ENCODE data around the gene ZNF682. TPM values are rescaled to one million over a fixed set of nuclear protein-coding genes. Genes with fewer than 3 reads are reported as not detected.
"Not testable (repeated sequence)": the region's sequence is repeated elsewhere in the genome, so short reads cannot be mapped to it uniquely, and the experiment has no call there.

The ZNF682 gene
- total RNA-seq, 1 donor = 2.2 TPM

DNA sequence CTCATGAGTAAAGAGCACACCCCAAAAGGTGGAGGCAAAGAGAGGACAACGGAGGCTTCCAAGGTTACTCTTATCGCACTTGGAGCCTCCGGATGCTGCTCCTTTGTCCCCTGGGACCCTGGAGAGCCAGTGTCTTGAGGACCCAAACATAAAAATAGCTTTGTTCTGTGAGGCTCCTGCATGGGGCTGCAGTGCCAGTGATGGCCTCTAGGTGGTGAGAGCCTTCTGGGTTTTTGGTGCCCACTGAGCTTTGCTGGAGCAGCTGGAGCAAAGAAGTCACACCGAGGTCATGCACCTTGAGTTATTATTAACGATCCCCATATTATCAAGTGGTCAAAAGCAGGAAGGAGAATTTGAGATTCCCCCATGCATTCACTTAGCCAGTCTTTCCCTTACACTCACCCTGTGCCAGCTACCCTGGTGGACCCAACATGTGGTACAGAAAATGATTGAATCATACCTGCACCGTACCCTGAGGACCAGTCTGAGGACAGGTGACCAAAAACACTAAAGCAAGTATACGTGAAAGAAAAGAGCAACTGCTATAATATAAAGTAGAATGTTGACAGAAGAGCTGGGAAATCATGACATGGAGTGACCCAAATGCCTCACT is 41.5 kb downstream of the ZNF682 start:
- no peak overlapping the region for H3K4me3 ChIP-seq (ENCODE audit: insufficient read depth, low read length)
- no peaks in the 10 kb centered on the region for H3K79me2 ChIP-seq (ENCODE audit: insufficient read depth, low read length)
- no peak overlapping the region for H2AFZ ChIP-seq (ENCODE audit: low read length)
- no peaks in the 10 kb centered on the region for H4K20me1 ChIP-seq (ENCODE audit: insufficient read depth, low read length)
- TF ChIP-seq, protein P1, sequence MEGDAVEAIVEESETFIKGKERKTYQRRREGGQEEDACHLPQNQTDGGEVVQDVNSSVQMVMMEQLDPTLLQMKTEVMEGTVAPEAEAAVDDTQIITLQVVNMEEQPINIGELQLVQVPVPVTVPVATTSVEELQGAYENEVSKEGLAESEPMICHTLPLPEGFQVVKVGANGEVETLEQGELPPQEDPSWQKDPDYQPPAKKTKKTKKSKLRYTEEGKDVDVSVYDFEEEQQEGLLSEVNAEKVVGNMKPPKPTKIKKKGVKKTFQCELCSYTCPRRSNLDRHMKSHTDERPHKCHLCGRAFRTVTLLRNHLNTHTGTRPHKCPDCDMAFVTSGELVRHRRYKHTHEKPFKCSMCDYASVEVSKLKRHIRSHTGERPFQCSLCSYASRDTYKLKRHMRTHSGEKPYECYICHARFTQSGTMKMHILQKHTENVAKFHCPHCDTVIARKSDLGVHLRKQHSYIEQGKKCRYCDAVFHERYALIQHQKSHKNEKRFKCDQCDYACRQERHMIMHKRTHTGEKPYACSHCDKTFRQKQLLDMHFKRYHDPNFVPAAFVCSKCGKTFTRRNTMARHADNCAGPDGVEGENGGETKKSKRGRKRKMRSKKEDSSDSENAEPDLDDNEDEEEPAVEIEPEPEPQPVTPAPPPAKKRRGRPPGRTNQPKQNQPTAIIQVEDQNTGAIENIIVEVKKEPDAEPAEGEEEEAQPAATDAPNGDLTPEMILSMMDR (IDR thresholded peaks at IDR 0.05; ENCODE audit: extremely low read depth, low read depth, low read length) = peak; percentile 33
- no peaks in the 10 kb centered on the region for H3K4me1 ChIP-seq (ENCODE audit: insufficient read depth, low read length)
- H3K36me3 ChIP-seq (ENCODE audit: insufficient read depth, low read length) = no peaks in the 10 kb centered on the region
- H3K4me2 ChIP-seq (ENCODE audit: insufficient read depth, low read length) = no peak overlapping the region
- H3K27ac ChIP-seq (ENCODE audit: low read depth, low read length) = no peak overlapping the region
- H3K27me3 ChIP-seq (ENCODE audit: insufficient read depth, low read length) = no peaks in the 10 kb centered on the region
- no peak for DNase-seq (ENCODE audit: insufficient read length, low spot score, missing footprints)
- peaks cover 7% of the 10 kb centered on the region for H3K9me3 ChIP-seq (ENCODE audit: low read depth, low read length)

DNA sequence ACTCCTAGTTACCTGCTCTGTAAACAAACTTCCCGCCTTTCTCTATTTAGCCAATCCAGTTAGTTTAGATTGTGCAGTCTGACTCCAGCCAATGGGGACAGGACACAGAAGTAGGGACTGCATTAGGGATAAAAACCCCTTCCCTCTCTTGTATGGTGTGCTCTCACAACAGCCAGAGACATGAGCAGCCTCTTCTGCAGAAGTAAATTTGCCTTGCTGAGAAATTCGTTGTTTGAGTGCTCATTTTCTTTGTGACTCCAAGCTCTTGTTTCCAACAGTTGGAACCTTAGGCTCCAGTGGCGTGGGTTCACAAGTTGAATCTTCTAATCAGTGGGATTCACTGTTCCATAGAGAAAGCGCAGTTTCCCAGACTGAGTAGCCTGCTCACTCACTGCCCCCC is 72.4 kb downstream of the ZNF682 start:
- no peak overlapping the region for H3K4me3 ChIP-seq (ENCODE audit: insufficient read depth, low read length)
- TF ChIP-seq, protein P1 (IDR thresholded peaks at IDR 0.05; ENCODE audit: extremely low read depth, low read depth, low read length) = no peak
- H3K4me2 ChIP-seq (ENCODE audit: insufficient read depth, low read length) = no peak overlapping the region

DNA sequence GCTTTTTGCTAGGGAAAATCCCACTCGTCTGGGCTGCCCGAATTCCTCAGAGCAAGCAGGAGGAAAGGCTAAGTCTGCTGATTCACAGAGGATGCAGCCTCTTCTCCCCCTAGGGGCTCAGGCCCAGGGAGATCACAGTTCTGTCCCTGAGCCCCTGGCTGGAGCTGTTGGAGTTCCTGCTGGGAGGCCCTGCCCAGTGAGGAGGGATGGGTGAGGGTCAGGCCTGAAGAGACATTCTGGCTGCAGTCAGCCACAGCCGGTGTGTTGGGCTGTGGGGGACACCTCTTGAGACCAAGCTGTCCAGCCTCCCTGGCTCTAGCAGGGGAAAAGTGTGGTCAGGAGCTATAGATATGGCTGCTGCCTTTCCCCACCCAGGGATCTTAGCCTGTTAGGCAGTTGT is 73.2 kb downstream of the ZNF682 start:
- not testable (repeated sequence) for H3K79me2 ChIP-seq (ENCODE audit: insufficient read depth, low read length); H3K4me3 ChIP-seq (ENCODE audit: insufficient read depth, low read length); H3K4me1 ChIP-seq (ENCODE audit: insufficient read depth, low read length); H3K4me2 ChIP-seq (ENCODE audit: insufficient read depth, low read length); DNase-seq (ENCODE audit: insufficient read length, low spot score, missing footprints); H3K27me3 ChIP-seq (ENCODE audit: insufficient read depth, low read length); H3K27ac ChIP-seq (ENCODE audit: low read depth, low read length); H2AFZ ChIP-seq (ENCODE audit: low read length); H4K20me1 ChIP-seq (ENCODE audit: insufficient read depth, low read length); H3K36me3 ChIP-seq (ENCODE audit: insufficient read depth, low read length); H3K9me3 ChIP-seq (ENCODE audit: low read depth, low read length)

More for the DNA sequence above, 72.4 kb downstream of the ZNF682 start:
- Histone ChIP-seq H4K20me1 (ENCODE audit: insufficient read depth, low read length) (no peaks in the 10 kb centered on the region), H2AFZ (ENCODE audit: low read length) (no peak overlapping the region), H3K79me2 (ENCODE audit: insufficient read depth, low read length) (no peaks in the 10 kb centered on the region), H3K36me3 (ENCODE audit: insufficient read depth, low read length) (no peaks in the 10 kb centered on the region), H3K4me1 (ENCODE audit: insufficient read depth, low read length) (no peaks in the 10 kb centered on the region), H3K9me3 (ENCODE audit: low read depth, low read length) (no peaks in the 10 kb centered on the region), H3K27me3 (ENCODE audit: insufficient read depth, low read length) (no peaks in the 10 kb centered on the region), H3K27ac (ENCODE audit: low read depth, low read length) (no peak overlapping the region)
- no peak for DNase-seq (ENCODE audit: insufficient read length, low spot score, missing footprints)

DNA sequence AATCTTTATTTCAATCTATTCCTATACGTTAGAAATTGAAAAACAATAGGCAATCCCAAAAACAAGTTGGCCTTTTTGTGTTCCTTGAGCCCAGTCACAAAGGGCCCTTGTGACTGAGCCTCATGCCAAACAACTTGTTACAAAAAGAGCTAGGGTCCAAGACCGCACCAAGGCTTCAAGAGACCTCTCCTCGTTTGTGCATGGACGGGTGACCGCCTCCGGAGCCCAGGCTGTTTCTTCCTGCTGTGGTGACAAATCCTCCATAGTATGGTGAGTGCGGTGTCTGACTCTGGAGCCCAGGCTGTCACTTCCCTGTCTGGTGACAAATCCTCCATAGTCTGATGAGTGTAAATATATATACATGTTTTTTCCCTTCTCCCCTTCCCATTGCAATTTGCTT is 74.9 kb downstream of the ZNF682 start:
- Histone ChIP-seq H3K4me2 (ENCODE audit: insufficient read depth, low read length) (no peak overlapping the region), H3K4me1 (ENCODE audit: insufficient read depth, low read length) (no peaks in the 10 kb centered on the region), H2AFZ (ENCODE audit: low read length) (no peak overlapping the region), H4K20me1 (ENCODE audit: insufficient read depth, low read length) (no peaks in the 10 kb centered on the region), H3K4me3 (ENCODE audit: insufficient read depth, low read length) (no peak overlapping the region), H3K79me2 (ENCODE audit: insufficient read depth, low read length) (no peaks in the 10 kb centered on the region), H3K27ac (ENCODE audit: low read depth, low read length) (no peak overlapping the region), H3K36me3 (ENCODE audit: insufficient read depth, low read length) (no peaks in the 10 kb centered on the region), H3K9me3 (ENCODE audit: low read depth, low read length) (no peaks in the 10 kb centered on the region), H3K27me3 (ENCODE audit: insufficient read depth, low read length) (no peaks in the 10 kb centered on the region)
- no peak for DNase-seq (ENCODE audit: insufficient read length, low spot score, missing footprints)
- TF ChIP-seq, protein P1 (IDR thresholded peaks at IDR 0.05; ENCODE audit: extremely low read depth, low read depth, low read length) = no peak
